ENCODE data around the gene EVC2. TPM values are rescaled to one million over a fixed set of nuclear protein-coding genes. Genes with fewer than 3 reads are reported as not detected.

Gene EVC2
- total and polyA plus RNA-seq, 2 of the 13 experiments (the other 11 are each of a cell fraction or from before 2014, with no cell fraction given), result not detected

- TF ChIP-seq BATF2 (CRISPR knock-in tag; IDR thresholded peaks at IDR 0.05), result no peak
- peak; percentile 69 for TF ChIP-seq ZFY (CRISPR knock-in tag; IDR thresholded peaks at IDR 0.05)
- no peak for TF ChIP-seq ZNF891 (CRISPR knock-in tag; IDR thresholded peaks at IDR 0.05)
- no peak for TF ChIP-seq ETS1 (CRISPR knock-in tag; IDR thresholded peaks at IDR 0.05)
- TF ChIP-seq SALL2 (CRISPR knock-in tag; IDR thresholded peaks at IDR 0.05), result no peak
- TF ChIP-seq ZNF883 (CRISPR knock-in tag; IDR thresholded peaks at IDR 0.05; ENCODE audit: not compliant biosample characterization), result no peak
- no peak for TF ChIP-seq MLX (CRISPR knock-in tag; IDR thresholded peaks at IDR 0.05)
- no peak for TF ChIP-seq NR2C2 (CRISPR knock-in tag; IDR thresholded peaks at IDR 0.05; ENCODE audit: borderline replicate concordance)
- TF ChIP-seq TMF1 (CRISPR knock-in tag; IDR thresholded peaks at IDR 0.05; ENCODE audit: low read depth), result 0 out of 2 replicates have a peak, but pooled peaks have one; percentile 50
- no peak for TF ChIP-seq ZNF850 (CRISPR knock-in tag; conservative IDR thresholded peaks at IDR 0.05)
- no peak for TF ChIP-seq ZNF383 (CRISPR knock-in tag; IDR thresholded peaks at IDR 0.05; ENCODE audit: borderline replicate concordance)
- TF ChIP-seq ZNF124 (CRISPR knock-in tag; IDR thresholded peaks at IDR 0.05), result no peak
- TF ChIP-seq FOSL2 (CRISPR knock-in tag; IDR thresholded peaks at IDR 0.05), result no peak
- TF ChIP-seq ZNF773 (CRISPR knock-in tag; IDR thresholded peaks at IDR 0.05; ENCODE audit: borderline replicate concordance), result no peak
- no peak for TF ChIP-seq ATF5 (CRISPR knock-in tag; IDR thresholded peaks at IDR 0.05; ENCODE audit: low read depth)
- peak; percentile 34; the same call in 1 of the 2 replicates for TF ChIP-seq BORCS8-MEF2B (CRISPR knock-in tag; IDR thresholded peaks at IDR 0.05)
- no peak for TF ChIP-seq ZNF335 (CRISPR knock-in tag; IDR thresholded peaks at IDR 0.05)
- no peak for TF ChIP-seq RXRA (CRISPR knock-in tag; IDR thresholded peaks at IDR 0.05)
- TF ChIP-seq MTF2 (CRISPR knock-in tag; IDR thresholded peaks at IDR 0.05; ENCODE audit: borderline replicate concordance), result no peak
- no peak for TF ChIP-seq NCOA1 (CRISPR knock-in tag; IDR thresholded peaks at IDR 0.05)
- TF ChIP-seq CHCHD3 (CRISPR knock-in tag; IDR thresholded peaks at IDR 0.05), result no peak
- TF ChIP-seq CTCF (CRISPR knock-in tag; IDR thresholded peaks at IDR 0.05), result peak; percentile 59
- no peak for TF ChIP-seq CSRNP2 (CRISPR knock-in tag; conservative IDR thresholded peaks at IDR 0.05; ENCODE audit: low read depth)
These were observed 3.3 kb upstream of the EVC2 start (continued) for GRCh38 chr4:5711479-5712184.
